GM18873 (cell line): ENCODE data around the gene SORBS1.

ENCODE experiments used
- ATAC-seq: cut with Tn5 transposase; IDR thresholded peaks from one replicate; pipeline ENCODE4 v1.9.1; 2021; ENCODE audit warnings: mild to moderate bottlenecking, moderate library complexity, moderate number of reproducible peaks; ENCODE audit not compliant: unreplicated experiment, low FRiP score

The SORBS1 gene

DNA sequence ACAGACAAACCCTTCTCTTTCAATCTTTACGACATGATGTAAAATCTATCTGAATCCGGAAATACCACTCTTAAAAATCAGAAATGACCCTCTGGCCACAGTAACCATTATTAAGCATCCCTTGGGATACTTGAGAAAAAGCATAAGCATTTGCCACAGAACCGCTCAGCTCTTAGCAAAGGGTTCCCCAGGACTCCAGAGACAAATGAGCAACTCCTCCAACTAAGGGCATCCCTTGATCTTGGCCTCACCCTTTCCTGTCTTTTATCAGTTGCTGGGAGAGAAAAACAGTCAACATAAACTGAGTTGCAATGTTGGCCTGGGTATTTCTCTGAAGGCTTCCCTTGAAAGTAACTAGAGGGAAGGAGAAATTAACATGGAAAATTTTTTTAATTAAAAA lies 273.9 kb downstream of the SORBS1 start:
- ATAC-seq: no peak

DNA sequence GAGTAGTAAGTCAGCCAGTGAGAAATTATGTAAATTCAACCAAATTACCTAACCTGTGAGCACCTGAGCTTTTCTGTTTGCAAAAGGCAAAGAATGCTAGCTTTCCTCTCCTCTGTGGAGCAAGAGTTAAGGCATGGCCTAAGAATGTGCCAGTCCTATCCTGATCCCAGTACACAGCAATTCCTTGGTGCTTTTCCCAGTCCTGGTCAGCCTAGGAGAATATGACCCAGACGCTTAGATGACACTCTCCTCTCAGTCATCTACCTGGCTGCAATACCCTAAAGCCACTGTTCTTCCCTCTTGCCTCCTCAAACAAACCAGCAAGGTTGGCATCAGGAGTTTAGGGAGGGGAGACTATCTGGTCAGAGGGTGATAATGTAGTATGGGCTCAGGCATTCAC lies 274.5 kb downstream of the SORBS1 start:
- ATAC-seq: no peak

- ATAC-seq: no peak
Measured at GRCh38 chr10:95285556-95285955, 275.6 kb downstream of the SORBS1 start.

- ATAC-seq: no peak
Measured at GRCh38 chr10:95284807-95285206, 276.4 kb downstream of the SORBS1 start.

GRCh38 chr10:95282107-95282506 lies 279.1 kb downstream of the SORBS1 start:
- no peak for ATAC-seq

DNA sequence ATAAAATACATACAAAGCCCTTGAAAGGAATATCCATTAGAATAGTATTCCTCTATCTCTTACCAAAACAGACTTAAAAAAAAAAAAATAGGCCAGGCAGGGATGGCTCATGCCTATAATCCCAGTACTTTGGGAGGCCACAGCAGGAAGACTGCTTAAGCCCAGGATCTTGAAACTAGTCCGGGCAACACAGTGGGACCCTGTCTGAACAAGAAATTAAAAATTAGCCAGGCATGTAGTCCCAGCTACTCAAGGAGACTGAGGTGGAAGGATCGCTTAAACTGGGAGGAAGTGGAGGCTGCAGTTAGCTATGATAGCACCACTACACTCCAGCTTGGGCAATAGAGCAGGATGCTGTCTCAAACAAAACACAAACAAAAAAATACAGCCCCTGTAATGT lies 280.0 kb downstream of the SORBS1 start:
- no peak for ATAC-seq

- ATAC-seq: no peak
Measured at GRCh38 chr10:95280637-95281036, 280.5 kb downstream of the SORBS1 start.

DNA sequence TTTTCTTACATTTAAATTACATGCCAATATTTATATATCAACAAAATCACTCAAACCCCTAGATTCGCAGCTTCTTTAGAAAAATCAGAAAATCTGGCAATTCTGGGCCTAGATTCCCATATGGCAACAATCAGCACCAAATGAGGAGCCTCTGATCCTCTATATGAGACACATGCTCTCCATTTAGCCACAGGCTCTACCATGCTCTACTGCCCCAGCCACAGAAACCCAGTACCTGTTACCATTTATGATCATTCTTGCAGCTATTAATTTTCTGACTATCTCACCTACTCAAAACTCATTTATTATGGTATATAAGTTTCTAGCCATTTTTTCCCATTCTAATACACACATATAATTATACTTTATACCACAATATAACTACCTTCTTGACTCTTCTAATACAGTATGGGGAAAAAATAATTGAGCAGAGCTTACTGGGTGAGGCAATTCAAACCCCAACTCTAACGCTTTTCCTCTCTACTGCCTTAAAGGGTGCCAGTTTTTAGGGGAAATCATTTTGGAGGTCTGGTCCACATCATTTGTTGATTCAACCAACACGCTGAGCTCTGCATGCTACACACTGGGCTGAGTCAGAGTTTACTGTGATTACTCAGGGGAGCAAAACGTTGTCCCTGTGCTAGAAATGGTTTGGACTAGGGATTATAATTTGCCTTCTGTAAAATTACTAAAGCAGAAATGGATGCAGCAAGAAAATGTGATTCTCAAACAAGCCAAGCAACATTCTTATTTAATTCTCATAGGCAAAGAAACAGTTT lies 281.9 kb downstream of the SORBS1 start:
- ATAC-seq: no peak

DNA sequence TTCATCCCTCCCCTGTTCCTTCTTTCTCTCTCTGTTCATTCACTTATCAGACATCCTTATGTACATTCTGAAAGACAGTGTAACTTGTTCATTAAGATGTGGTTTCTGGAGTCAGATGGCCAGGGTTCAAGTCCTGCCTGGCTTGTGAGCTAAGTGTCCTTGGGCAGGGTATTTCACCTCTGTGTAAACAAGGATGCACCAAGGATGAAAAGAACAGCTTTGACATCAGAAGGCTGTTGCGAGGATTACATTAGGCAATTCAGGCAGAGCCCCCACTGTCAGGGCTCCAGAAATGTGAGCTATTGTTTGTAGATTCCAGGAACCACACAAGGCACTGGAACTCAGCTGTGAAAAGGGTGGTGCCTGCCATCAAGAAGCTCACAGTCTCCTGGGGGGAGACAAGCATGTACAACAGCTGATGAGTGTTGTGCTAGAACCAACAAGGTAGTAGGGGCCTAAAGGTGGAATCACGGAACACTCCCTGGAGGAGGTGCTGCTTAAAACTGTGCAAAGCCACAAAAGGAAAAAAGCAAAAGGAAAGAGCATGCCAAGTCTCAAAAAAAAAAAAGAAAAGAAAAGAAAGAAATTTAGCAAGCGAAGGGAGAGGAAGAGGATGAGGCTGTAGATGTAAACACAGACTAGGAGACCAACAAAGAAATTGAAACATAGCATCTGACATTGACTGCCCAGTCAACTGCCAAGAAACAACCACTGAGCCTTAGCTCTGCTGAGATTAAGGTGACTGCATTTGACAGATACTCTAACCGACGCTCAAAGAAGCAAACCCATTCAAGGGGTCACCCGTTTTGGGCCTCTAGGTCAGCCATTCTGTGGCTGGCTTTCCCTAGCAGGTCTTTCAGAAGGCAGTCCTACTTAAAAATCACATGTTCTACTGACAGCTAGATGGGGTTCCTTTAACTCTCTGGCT lies 282.8 kb downstream of the SORBS1 start:
- ATAC-seq: no peak

GRCh38 chr10:95277614-95278013 lies 283.6 kb downstream of the SORBS1 start:
- no peak for ATAC-seq

DNA sequence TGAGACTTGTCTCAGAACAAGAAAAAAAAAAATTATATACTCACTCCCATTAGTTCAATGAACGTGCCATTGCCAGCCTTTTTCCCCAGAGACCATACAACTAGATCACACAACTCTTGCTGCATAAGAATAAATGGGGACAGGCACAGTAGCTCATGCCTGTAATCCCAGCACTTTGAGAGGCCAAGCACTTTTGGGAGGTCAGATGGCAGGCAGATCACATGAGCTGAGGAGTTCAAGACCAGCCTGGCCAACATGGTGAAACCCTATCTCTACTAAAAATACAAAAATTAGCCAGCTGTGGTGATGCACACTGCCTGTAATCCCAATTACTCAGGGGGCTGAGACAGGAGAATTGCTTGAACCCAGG lies 284.0 kb downstream of the SORBS1 start:
- no peak for ATAC-seq

- no peak for ATAC-seq
Measured at GRCh38 chr10:95276367-95277200, 284.6 kb downstream of the SORBS1 start.

DNA sequence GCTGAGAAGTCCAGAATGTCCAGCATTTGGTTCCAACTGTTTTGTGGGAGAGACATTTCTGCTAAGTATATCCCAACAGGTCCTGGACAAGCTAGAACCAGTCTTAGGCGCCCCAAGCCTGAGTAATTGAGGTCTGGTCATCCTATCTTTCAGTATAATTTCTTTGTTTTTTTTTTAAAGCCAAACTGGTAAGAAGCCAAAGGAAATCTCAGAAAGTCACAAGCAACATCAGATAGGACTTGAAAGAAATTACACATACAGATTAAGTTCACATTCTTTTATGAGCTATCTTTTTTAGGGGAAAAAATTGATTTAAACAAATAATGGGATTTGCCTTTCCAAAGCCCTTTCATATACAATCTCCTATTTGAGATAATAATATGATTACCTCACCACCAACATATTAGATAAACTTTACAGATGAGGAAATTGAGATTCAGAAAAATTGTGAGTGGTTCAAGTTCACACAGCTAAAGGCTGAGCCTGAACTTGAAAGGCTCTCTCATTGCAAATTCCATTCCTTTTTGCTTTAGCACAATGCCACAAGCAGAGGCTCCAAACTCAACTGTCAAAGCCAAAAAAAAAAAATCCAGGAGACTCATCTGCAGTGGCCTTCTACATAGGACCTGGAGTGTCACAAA lies 285.3 kb downstream of the SORBS1 start:
- no peak for ATAC-seq

GRCh38 chr10:95273393-95274312 lies 287.5 kb downstream of the SORBS1 start:
- ATAC-seq: no peak

DNA sequence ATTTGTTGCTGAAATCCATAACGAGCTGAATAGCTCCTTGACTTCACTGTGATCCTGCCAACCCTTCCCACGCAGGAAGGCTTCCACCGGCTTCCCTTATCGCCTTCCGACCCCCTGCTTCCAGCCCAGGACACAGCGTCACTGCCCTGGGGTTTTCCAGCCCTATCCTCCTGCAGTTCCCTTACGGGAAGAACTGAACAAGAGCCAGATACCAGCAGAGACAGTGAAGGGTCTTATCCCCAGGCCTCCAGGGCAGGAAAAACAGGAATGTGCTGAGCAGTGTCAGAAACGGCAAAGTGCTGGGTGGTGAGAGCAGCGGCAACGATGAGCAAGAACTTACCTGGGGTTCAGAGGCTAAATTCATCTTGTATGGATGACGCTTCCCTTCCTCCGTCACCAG lies 292.7 kb downstream of the SORBS1 start:
- ATAC-seq: no peak

DNA sequence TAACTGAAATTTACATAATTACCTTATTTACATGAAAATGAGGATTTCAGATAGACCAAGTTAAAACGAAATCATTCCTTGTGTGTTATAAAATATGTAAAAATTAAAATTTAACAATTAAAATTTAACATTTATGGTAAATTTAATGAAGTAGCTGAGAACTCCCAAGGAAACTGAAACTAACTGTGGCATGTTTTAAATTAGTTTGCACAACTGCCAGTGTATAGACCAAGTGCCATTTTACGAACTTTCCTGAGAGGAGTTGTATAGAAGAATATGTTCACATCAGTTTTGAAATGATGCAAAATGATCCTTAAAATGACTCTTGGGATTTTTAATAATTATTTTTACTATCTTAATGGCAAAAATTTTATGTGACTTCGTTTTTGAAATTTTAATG lies 293.9 kb downstream of the SORBS1 start:
- no peak for ATAC-seq

DNA sequence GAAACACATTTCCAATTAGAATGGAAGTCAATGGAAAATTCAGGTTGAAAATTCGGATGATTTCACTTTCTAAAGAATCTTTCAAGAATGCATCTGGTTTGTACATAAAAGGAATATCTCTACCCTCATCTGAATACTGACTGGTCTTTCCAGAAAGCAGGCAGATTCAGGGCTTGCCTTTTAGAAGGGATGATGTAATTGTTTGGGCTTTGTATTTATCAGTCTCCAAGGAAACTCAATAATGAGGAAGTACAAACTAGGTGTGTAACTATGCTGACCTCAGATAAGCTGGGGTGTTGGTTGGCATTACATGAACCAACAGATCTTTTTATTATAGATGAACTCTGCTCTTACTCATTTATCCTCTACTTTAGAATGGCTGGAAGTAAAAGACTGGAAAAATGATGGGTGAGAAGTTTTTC lies 294.5 kb downstream of the SORBS1 start:
- peak; percentile 76 for ATAC-seq

DNA sequence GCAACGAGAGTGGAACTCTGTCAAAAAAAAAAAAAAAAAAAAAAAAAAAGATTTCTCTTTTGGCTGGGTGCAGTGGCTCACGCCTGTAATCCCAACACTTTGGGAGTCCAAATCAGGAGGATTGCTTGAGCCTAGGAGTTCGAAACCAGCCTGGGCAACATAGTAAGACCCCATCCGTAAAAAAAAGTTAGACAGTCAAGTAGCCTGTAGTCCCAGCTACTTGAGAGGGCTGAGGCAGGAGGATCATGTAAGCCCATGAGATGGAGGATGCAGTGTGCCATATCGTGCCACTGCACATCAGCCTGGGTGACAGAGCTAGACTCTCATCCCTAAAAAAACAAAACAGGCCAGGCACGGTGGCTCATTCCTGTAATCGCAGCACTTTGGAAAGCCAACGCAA lies 295.6 kb downstream of the SORBS1 start:
- no peak for ATAC-seq
